HepG2 (cell line): Measurements from ENCODE around the gene SLC4A11. TPM values are rescaled to one million over a fixed set of nuclear protein-coding genes. Genes with fewer than 3 reads are reported as not detected.

Experiments used
- ARID4A ChIP-seq: sonication (generic); formaldehyde crosslinking; IDR thresholded peaks from 2 replicates; pipeline ENCODE4 v1.5.0; 2020; ENCODE audit warnings: mild to moderate bottlenecking, missing genetic modification reagents, borderline replicate concordance
- BCL6 ChIP-seq: IDR thresholded peaks from 2 replicates; pipeline ENCODE4 v1.6.1; 2016; ENCODE audit warnings: missing genetic modification reagents, missing compliant biosample characterization
- CAMTA2 ChIP-seq: sonication (generic); formaldehyde crosslinking; IDR thresholded peaks from 2 replicates; pipeline ENCODE4 v1.4.0; 2020; ENCODE audit warnings: mild to moderate bottlenecking, missing genetic modification reagents, borderline replicate concordance
- DZIP1 ChIP-seq: sonication (generic); formaldehyde crosslinking; IDR thresholded peaks from 2 replicates; pipeline ENCODE4 v1.5.0; 2020; ENCODE audit warnings: mild to moderate bottlenecking, missing genetic modification reagents
- HES4 ChIP-seq: sonication (generic); formaldehyde crosslinking; IDR thresholded peaks from 2 replicates; pipeline ENCODE4 v1.9.0; 2021; ENCODE audit warnings: mild to moderate bottlenecking, missing genetic modification reagents, borderline replicate concordance
- HNF1B ChIP-seq: sonication (generic); formaldehyde crosslinking; IDR thresholded peaks from 2 replicates; pipeline ENCODE4 v1.5.1; 2020; ENCODE audit warnings: mild to moderate bottlenecking, moderate library complexity, missing genetic modification reagents
- IKZF5 ChIP-seq: IDR thresholded peaks from 2 replicates; pipeline ENCODE4 v1.6.1; 2018; ENCODE audit warnings: missing genetic modification reagents, mild to moderate bottlenecking, missing compliant biosample characterization
- JARID2 ChIP-seq: sonication (generic); formaldehyde crosslinking; IDR thresholded peaks from 2 replicates; pipeline ENCODE4 v1.8.1; 2023; ENCODE audit warnings: missing genetic modification reagents, inconsistent platforms; ENCODE audit not compliant: insufficient replicate concordance
- MED8 ChIP-seq: sonication (generic); formaldehyde crosslinking; IDR thresholded peaks from 2 replicates; pipeline ENCODE4 v1.8.1; 2023; ENCODE audit warnings: mild to moderate bottlenecking, missing genetic modification reagents; ENCODE audit not compliant: insufficient replicate concordance
- NFE2 ChIP-seq: sonication (generic); formaldehyde crosslinking; IDR thresholded peaks from 2 replicates; pipeline ENCODE4 v1.4.0; 2020; ENCODE audit warnings: missing genetic modification reagents
- NR3C1 ChIP-seq: sonication (generic); formaldehyde crosslinking; IDR thresholded peaks from 2 replicates; pipeline ENCODE4 v1.4.0; 2020; ENCODE audit warnings: missing genetic modification reagents
- RFXAP ChIP-seq: sonication (generic); formaldehyde crosslinking; IDR thresholded peaks from 2 replicates; pipeline ENCODE4 v1.4.0; 2020; ENCODE audit warnings: missing genetic modification reagents, borderline replicate concordance
- TBL1XR1 ChIP-seq: fragments of 150-350 bp; IDR thresholded peaks from 2 replicates; pipeline ENCODE4 v1.6.1; 2014; ENCODE audit warnings: borderline replicate concordance, low read length; ENCODE audit not compliant: partially characterized antibody
- TBX2 ChIP-seq: sonication (generic); formaldehyde crosslinking; IDR thresholded peaks from 2 replicates; pipeline ENCODE4 v1.5.0; 2020; ENCODE audit warnings: missing genetic modification reagents, mild to moderate bottlenecking, borderline replicate concordance
- ZKSCAN8 ChIP-seq: IDR thresholded peaks from 2 replicates; pipeline ENCODE4 v1.6.1; 2016; ENCODE audit warnings: borderline replicate concordance, missing genetic modification reagents, missing compliant biosample characterization
- polyA plus RNA-seq, 8 experiments: library from polyadenylated mRNA; depleted of rRNA in 3 of 8; stranded (reverse) in 7 of 8; unstranded in 1 of 8; fragments of >200 nt; fragmentation: Illumina TruSeq in 4 of 8; extraction: Trizol in 4 of 8; gene quantifications; 2 replicates each; pipeline versions ENCODE4 v1.2.1 to v1.2.3, GENCODE V29; 2011 to 2016; ENCODE audit warnings: low read depth in 4 of 8, missing spikeins in 1 of 8, mixed read lengths in 1 of 8; ENCODE audit not compliant: insufficient read depth in 1 of 8
- total RNA-seq, 5 experiments: library from RNA; depleted of rRNA; stranded (reverse); fragments of >200 nt; fragmentation: Illumina TruSeq; extraction: Trizol; gene quantifications; 2 replicates each; pipeline ENCODE4 v1.2.3, GENCODE V29; 2016; ENCODE audit warnings: low read depth in 1 of 5

SLC4A11 gene
- total and polyA plus RNA-seq, 2 of the 13 experiments (the other 11 are each of a cell fraction or from before 2014, with no cell fraction given): 3.9 to 27.0 TPM

GRCh38 chr20:3239026-3239866, at the start of gene SLC4A11 (continued):
- TF ChIP-seq MED8 (CRISPR knock-in tag): no peak
- TF ChIP-seq BCL6 (CRISPR knock-in tag): no peak
- no peak for TF ChIP-seq HNF1B
- TF ChIP-seq TBX2 (CRISPR knock-in tag): peak; percentile 1; the same call in 1 of the 2 replicates
- TF ChIP-seq HES4: peak; percentile 40; the same call in 1 of the 2 replicates
- no peak for TF ChIP-seq IKZF5
- no peak for TF ChIP-seq NFE2
- no peak for TF ChIP-seq TBL1XR1
- TF ChIP-seq RFXAP (CRISPR knock-in tag): peak; percentile 52; the same call in 1 of the 2 replicates
- TF ChIP-seq ARID4A (CRISPR knock-in tag): peak; percentile 76; the same call in 1 of the 2 replicates
- TF ChIP-seq ZKSCAN8 (CRISPR knock-in tag): peak; percentile 20; the same call in 1 of the 2 replicates
- TF ChIP-seq JARID2 (CRISPR knock-in tag): no peak
- no peak for TF ChIP-seq NR3C1 (CRISPR knock-in tag)
- no peak for TF ChIP-seq CAMTA2 (CRISPR knock-in tag)
- TF ChIP-seq DZIP1 (CRISPR knock-in tag): no peak
